Activated T-helper 1 cell treated with Interleukin-2 at 50 U/mL for 16 hours (primary cell): Measurements from ENCODE around the gene MRPS22.
"Not testable (repeated sequence)": the region's sequence is repeated elsewhere in the genome, so short reads cannot be mapped to it uniquely, and the experiment has no call there.

Experiments
- DNase-seq: peaks from one replicate; pipeline ENCODE4 v3.0.0-alpha.2; 2020; ENCODE audit warnings: low read depth

MRPS22 gene

GRCh38 chr3:139312416-139312815 is 31.4 kb upstream of the MRPS22 start:
- DNase-seq, result no peak

GRCh38 chr3:139312959-139313358 is 30.9 kb upstream of the MRPS22 start:
- DNase-seq, result no peak

GRCh38 chr3:139313921-139314320 is 29.9 kb upstream of the MRPS22 start:
- no peak for DNase-seq

GRCh38 chr3:139317215-139317614 is 26.6 kb upstream of the MRPS22 start:
- no peak for DNase-seq

GRCh38 chr3:139317660-139318430 is 26.0 kb upstream of the MRPS22 start:
- no peak for DNase-seq

- no peak for DNase-seq
Observed at GRCh38 chr3:139318431-139318816, 25.4 kb upstream of the MRPS22 start.

GRCh38 chr3:139318826-139319225 is 25.0 kb upstream of the MRPS22 start:
- DNase-seq, result no peak

GRCh38 chr3:139319428-139320402 is 24.1 kb upstream of the MRPS22 start:
- DNase-seq, result no peak

- DNase-seq, result no peak
Observed at GRCh38 chr3:139320551-139321309, 23.1 kb upstream of the MRPS22 start.

- no peak for DNase-seq
Observed at GRCh38 chr3:139322346-139322745, 21.5 kb upstream of the MRPS22 start.

GRCh38 chr3:139323146-139323545 is 20.7 kb upstream of the MRPS22 start:
- no peak for DNase-seq

- no peak for DNase-seq
Observed at GRCh38 chr3:139324456-139324855, 19.4 kb upstream of the MRPS22 start.

- no peak for DNase-seq
Observed at GRCh38 chr3:139325551-139325950, 18.3 kb upstream of the MRPS22 start.

GRCh38 chr3:139326131-139326530 is 17.7 kb upstream of the MRPS22 start:
- DNase-seq, result no peak

GRCh38 chr3:139326707-139327106 is 17.1 kb upstream of the MRPS22 start:
- DNase-seq, result no peak

- no peak for DNase-seq
Observed at GRCh38 chr3:139327231-139327630, 16.6 kb upstream of the MRPS22 start.

GRCh38 chr3:139327861-139328260 is 16.0 kb upstream of the MRPS22 start:
- DNase-seq, result no peak

- DNase-seq, result no peak
Observed at GRCh38 chr3:139328356-139328755, 15.5 kb upstream of the MRPS22 start.

GRCh38 chr3:139329364-139329850 is 14.4 kb upstream of the MRPS22 start:
- peak; percentile 78 for DNase-seq

- DNase-seq, result no peak
Observed at GRCh38 chr3:139332092-139332491, 11.7 kb upstream of the MRPS22 start.

GRCh38 chr3:139334675-139335074 is 9.1 kb upstream of the MRPS22 start:
- not testable (repeated sequence) for DNase-seq

GRCh38 chr3:139338405-139338804 is 5.4 kb upstream of the MRPS22 start:
- no peak for DNase-seq
